Neuronal stem cell (in vitro differentiated cells): Measurements from ENCODE around the gene AMY1C.
"Not testable (repeated sequence)": the region's sequence is repeated elsewhere in the genome, so short reads cannot be mapped to it uniquely, and the experiment has no call there.

Source experiments
- DNase-seq: peaks from one replicate; pipeline ENCODE4 v3.0.0-alpha.2; 2013; ENCODE audit warnings: low spot score
- H2AFZ ChIP-seq: one replicate; pipeline ENCODE4 v1.6.1; 2013; ENCODE audit warnings: mild to moderate bottlenecking, low read length, inconsistent platforms
- H2AK5ac ChIP-seq: 2 replicates; pipeline ENCODE4 v1.6.1; 2013; ENCODE audit warnings: low read depth, mild to moderate bottlenecking, inconsistent platforms, low read length, moderate library complexity, mixed read lengths
- H2BK120ac ChIP-seq: 2 replicates; pipeline ENCODE4 v1.6.1; 2013; ENCODE audit warnings: low read depth, mild to moderate bottlenecking, inconsistent platforms, low read length, moderate library complexity, mixed read lengths
- H2BK12ac ChIP-seq: one replicate; pipeline ENCODE4 v1.6.1; 2013; ENCODE audit warnings: low read length, inconsistent platforms
- H2BK15ac ChIP-seq: 2 replicates; pipeline ENCODE4 v1.6.1; 2013; ENCODE audit warnings: mild to moderate bottlenecking, low read length, inconsistent platforms, mixed read lengths
- H2BK5ac ChIP-seq: one replicate; pipeline ENCODE4 v1.6.1; 2013; ENCODE audit warnings: inconsistent platforms, mild to moderate bottlenecking, low read length, moderate library complexity
- H3K14ac ChIP-seq: one replicate; pipeline ENCODE4 v1.6.1; 2013; ENCODE audit warnings: low read length, inconsistent platforms
- H3K18ac ChIP-seq: 2 replicates; pipeline ENCODE4 v1.6.1; 2013; ENCODE audit warnings: low read length, inconsistent platforms
- H3K23ac ChIP-seq: 2 replicates; pipeline ENCODE4 v1.6.1; 2013; ENCODE audit warnings: low read depth, mild to moderate bottlenecking, mixed read lengths, low read length, inconsistent platforms; ENCODE audit not compliant: poor library complexity
- H3K27ac ChIP-seq: replicated peaks from 3 replicates; pipeline ENCODE4 v1.5.1; 2013; ENCODE audit warnings: low read length, inconsistent platforms
- H3K27me3 ChIP-seq, 3 experiments: 2 replicates each; pipeline ENCODE4 v1.6.1; 2013; ENCODE audit warnings: low read length in 3 of 3, mild to moderate bottlenecking in 2 of 3, inconsistent platforms in 1 of 3, low read depth in 1 of 3, mixed read lengths in 1 of 3, moderate library complexity in 1 of 3; ENCODE audit not compliant: control insufficient read depth in 3 of 3, insufficient read depth in 3 of 3
- H3K36me3 ChIP-seq, 2 donors: replicated peaks in 1 of 2; 2 replicates each; pipeline ENCODE4 v1.6.1; 2013; ENCODE audit warnings: low read length in 2 of 2; ENCODE audit not compliant: control insufficient read depth in 2 of 2, insufficient read depth in 2 of 2
- H3K4ac ChIP-seq: 2 replicates; pipeline ENCODE4 v1.6.1; 2013; ENCODE audit warnings: inconsistent platforms, mild to moderate bottlenecking, low read length, moderate library complexity
- H3K4me1 ChIP-seq, 2 donors: 1 replicate in 1 of 2; 2 replicates in 1 of 2; pipeline ENCODE4 v1.6.1; 2013; ENCODE audit warnings: low read length in 2 of 2, low read depth in 1 of 2; ENCODE audit not compliant: control insufficient read depth in 2 of 2, insufficient read depth in 1 of 2
- H3K4me2 ChIP-seq: one replicate; pipeline ENCODE4 v1.6.1; 2013; ENCODE audit warnings: mild to moderate bottlenecking, low read length, inconsistent platforms; ENCODE audit not compliant: insufficient read depth, poor library complexity, severe bottlenecking
- H3K4me3 ChIP-seq, 2 donors: 2 replicates each; pipeline ENCODE4 v1.5.1; 2013; ENCODE audit warnings: low read length in 2 of 2, mild to moderate bottlenecking in 2 of 2, inconsistent platforms in 1 of 2, moderate library complexity in 1 of 2
- H3K79me1 ChIP-seq: one replicate; pipeline ENCODE4 v1.6.1; 2013; ENCODE audit warnings: low read depth, mild to moderate bottlenecking, inconsistent platforms, low read length, moderate library complexity
- H3K9ac ChIP-seq: one replicate; pipeline ENCODE4 v1.6.1; 2013; ENCODE audit warnings: mild to moderate bottlenecking, low read depth, low read length, inconsistent platforms; ENCODE audit not compliant: poor library complexity
- H3K9me3 ChIP-seq, 2 donors: replicated peaks in 1 of 2; 2 replicates each; pipeline versions ENCODE3 to v1.6.1; 2013; ENCODE audit warnings: low read length in 2 of 2, mild to moderate bottlenecking in 2 of 2, inconsistent platforms in 1 of 2, low read depth in 1 of 2, mixed read lengths in 1 of 2, moderate library complexity in 1 of 2; ENCODE audit not compliant: control insufficient read depth in 2 of 2, insufficient read depth in 1 of 2
- H4K8ac ChIP-seq: one replicate; pipeline ENCODE4 v1.6.1; 2013; ENCODE audit warnings: low read depth, mild to moderate bottlenecking, inconsistent platforms, low read length, moderate library complexity
- H4K91ac ChIP-seq: one replicate; pipeline ENCODE4 v1.6.1; 2013; ENCODE audit warnings: low read length, low read depth, mild to moderate bottlenecking, inconsistent platforms; ENCODE audit not compliant: poor library complexity
- WGBS, 2 donors: extraction: QIAGEN DNeasy Blood & Tissue Kit; methylation state at CpG; one replicate each; pipeline ENCODE4 v1.1.7; 2013; ENCODE audit warnings: missing lambda C conversion rate in 2 of 2, mixed read lengths in 1 of 2; ENCODE audit not compliant: insufficient read length in 2 of 2, insufficient replicate concordance in 1 of 2; ENCODE audit errors: extremely low coverage in 2 of 2; 5-methylcytosine and 5-hydroxymethylcytosine counted together

Gene AMY1C

DNA sequence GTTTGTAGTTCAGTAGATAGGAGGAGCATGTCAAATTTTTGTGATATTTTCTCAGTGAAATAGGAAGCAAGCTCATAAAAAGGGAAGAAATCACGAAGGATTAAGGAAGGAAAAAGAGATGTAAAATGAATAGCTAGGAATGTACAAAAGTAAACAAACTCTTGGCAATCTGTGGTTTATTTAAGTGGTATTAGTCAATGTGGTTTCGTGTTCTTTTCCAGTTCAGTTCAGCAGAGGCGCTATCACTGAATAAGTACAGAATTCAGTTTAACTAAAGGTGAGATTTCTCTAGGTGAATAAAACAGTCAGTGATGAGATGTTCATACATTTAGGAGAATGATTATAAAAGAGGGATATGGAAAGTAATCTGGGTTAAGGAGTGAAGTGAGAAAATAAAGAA, 11.7 kb upstream of the AMY1C start:
- H2BK5ac ChIP-seq, H2AFZ ChIP-seq, H2AK5ac ChIP-seq, H3K18ac ChIP-seq, H3K9ac ChIP-seq, H2BK120ac ChIP-seq, H3K4me2 ChIP-seq, H3K4ac ChIP-seq, H3K9me3 ChIP-seq, H3K27me3 ChIP-seq, H2BK15ac ChIP-seq, H3K27ac ChIP-seq, H3K79me1 ChIP-seq, H2BK12ac ChIP-seq, H3K23ac ChIP-seq, DNase-seq, H4K8ac ChIP-seq, H3K4me1 ChIP-seq, H3K4me3 ChIP-seq, H3K14ac ChIP-seq, H3K36me3 ChIP-seq, H4K91ac ChIP-seq: not testable (repeated sequence)
- WGBS, 2 donors: no CpG with 5 or more reads among the region's 3 CpGs

DNA sequence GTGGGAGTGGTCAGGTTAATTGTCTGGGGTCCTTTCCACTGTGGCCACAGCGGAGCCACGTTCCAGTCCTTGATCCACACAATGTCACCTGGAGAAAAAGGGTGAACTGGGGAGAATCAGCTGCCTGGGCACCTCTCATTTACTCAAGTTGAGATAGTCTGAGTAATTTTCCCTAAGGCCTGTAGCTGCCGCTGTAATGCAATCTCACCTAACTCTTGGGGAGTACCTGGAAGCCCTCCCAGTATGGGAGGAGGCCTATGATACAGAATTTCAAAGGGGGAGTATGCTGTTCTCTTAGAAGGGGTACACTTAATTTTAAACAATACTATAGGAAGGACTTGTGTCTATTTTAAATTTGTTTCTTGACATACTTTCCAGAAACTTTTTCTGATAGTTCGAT, 5.2 kb upstream of the AMY1C start:
- H4K91ac ChIP-seq, H3K36me3 ChIP-seq, H3K14ac ChIP-seq, H2AFZ ChIP-seq, H2BK120ac ChIP-seq, H3K4ac ChIP-seq, H3K18ac ChIP-seq, H2BK5ac ChIP-seq, H3K4me3 ChIP-seq, H3K4me2 ChIP-seq, H4K8ac ChIP-seq, H3K4me1 ChIP-seq, H3K23ac ChIP-seq, H3K27me3 ChIP-seq, H3K9me3 ChIP-seq, H2BK12ac ChIP-seq, H2BK15ac ChIP-seq, H3K79me1 ChIP-seq, DNase-seq, H3K9ac ChIP-seq, H2AK5ac ChIP-seq, H3K27ac ChIP-seq: not testable (repeated sequence)
- no CpG with 5 or more reads among the region's 4 CpGs for WGBS, 2 donors

DNA sequence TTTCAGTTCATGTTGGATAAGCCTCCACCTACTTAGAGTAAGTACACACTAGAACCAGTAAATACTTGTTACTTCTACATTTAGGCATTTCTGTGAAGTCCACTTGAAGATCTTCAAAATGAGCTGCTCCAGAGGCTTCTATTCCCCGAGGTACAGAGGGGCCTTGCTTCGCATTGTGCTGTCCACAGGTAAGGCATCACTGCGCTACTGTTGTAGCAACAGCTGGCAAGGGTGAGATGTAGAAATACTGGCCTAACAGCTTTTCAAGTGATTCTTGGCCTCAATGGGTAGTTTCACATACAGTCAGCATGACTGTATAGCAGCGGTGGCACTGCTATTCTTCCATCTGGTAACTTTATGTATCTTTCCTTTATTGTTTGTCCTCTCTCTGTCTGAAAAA, 4.7 kb upstream of the AMY1C start:
- H2BK120ac ChIP-seq, H4K8ac ChIP-seq, H2BK15ac ChIP-seq, H3K27ac ChIP-seq, H4K91ac ChIP-seq, DNase-seq, H3K36me3 ChIP-seq, H3K4me1 ChIP-seq, H2AFZ ChIP-seq, H3K9ac ChIP-seq, H3K14ac ChIP-seq, H2BK5ac ChIP-seq, H3K27me3 ChIP-seq, H3K4me2 ChIP-seq, H3K4me3 ChIP-seq, H2AK5ac ChIP-seq, H3K4ac ChIP-seq, H3K23ac ChIP-seq, H3K18ac ChIP-seq, H3K79me1 ChIP-seq, H3K9me3 ChIP-seq, H2BK12ac ChIP-seq: not testable (repeated sequence)
- no CpG with 5 or more reads among the region's 4 CpGs for WGBS, 2 donors

DNA sequence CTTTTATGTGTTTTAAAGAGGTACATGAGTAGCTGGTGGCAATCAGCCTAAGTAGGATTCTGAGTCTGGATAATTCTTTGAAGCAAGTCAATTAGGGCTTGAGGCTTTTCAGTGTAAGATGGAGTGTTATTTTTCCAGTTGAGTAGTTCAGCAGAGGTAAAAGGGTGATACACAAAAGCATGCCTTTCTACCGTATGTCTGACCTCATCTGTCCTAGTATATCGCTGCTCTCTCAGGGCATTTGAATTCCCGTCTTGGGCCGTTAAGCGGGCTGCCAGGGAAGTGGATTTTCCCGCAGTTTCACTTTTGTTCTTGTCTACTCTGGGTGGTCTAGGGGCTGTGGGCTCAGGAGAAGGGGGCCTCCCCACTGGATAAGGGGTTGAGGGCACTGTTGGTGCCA, 1.4 kb upstream of the AMY1C start:
- H3K4ac ChIP-seq, H3K23ac ChIP-seq, H2BK15ac ChIP-seq: not testable (repeated sequence)

More for the DNA sequence above, 1.4 kb upstream of the AMY1C start:
- H2BK120ac ChIP-seq, H3K14ac ChIP-seq, H3K9ac ChIP-seq, H3K4me2 ChIP-seq, H3K4me3 ChIP-seq, H2BK5ac ChIP-seq, H3K4me1 ChIP-seq, H3K27me3 ChIP-seq, H4K91ac ChIP-seq, H3K36me3 ChIP-seq, H3K9me3 ChIP-seq, H3K79me1 ChIP-seq, DNase-seq, H2BK12ac ChIP-seq, H3K27ac ChIP-seq, H4K8ac ChIP-seq, H2AFZ ChIP-seq, H2AK5ac ChIP-seq, H3K18ac ChIP-seq: not testable (repeated sequence)
- WGBS, 2 donors: no CpG with 5 or more reads among the region's 6 CpGs
